ENCODE data around the gene TYSND1.

DNA sequence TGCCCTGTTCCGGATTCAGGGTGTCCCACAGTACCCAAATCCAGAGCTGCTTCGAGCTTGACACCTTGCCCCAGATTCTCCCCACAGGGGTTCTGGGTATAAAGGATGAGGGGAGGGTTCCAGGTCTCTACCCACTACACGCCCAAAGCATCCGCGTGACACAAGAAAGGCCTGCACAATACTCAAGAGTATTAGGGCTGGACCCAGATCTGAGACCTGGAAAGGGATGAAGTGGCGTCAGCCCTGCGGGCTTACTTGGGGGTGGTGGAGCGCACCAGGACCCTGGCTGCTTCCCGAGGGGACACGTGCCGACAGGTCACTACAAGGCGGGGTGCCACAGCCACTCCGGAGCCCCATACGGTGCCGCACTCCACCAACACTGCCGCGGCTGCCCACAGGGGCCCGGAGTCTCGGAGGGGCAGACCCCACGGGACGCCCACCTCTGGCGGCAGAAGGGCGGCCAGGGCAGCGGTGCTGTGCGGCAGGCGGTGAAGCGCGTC, 1.3 kb downstream of the TYSND1 start:
- TF ChIP-seq, protein P1, sequence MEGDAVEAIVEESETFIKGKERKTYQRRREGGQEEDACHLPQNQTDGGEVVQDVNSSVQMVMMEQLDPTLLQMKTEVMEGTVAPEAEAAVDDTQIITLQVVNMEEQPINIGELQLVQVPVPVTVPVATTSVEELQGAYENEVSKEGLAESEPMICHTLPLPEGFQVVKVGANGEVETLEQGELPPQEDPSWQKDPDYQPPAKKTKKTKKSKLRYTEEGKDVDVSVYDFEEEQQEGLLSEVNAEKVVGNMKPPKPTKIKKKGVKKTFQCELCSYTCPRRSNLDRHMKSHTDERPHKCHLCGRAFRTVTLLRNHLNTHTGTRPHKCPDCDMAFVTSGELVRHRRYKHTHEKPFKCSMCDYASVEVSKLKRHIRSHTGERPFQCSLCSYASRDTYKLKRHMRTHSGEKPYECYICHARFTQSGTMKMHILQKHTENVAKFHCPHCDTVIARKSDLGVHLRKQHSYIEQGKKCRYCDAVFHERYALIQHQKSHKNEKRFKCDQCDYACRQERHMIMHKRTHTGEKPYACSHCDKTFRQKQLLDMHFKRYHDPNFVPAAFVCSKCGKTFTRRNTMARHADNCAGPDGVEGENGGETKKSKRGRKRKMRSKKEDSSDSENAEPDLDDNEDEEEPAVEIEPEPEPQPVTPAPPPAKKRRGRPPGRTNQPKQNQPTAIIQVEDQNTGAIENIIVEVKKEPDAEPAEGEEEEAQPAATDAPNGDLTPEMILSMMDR (IDR thresholded peaks at IDR 0.05): no peak
- no peak for TF ChIP-seq POLR2A (IDR thresholded peaks at IDR 0.05)

Measured in testis (tissue), 2 donors.